Smooth muscle cell (in vitro differentiated cells): ENCODE results near the gene PLPP3. TPM values are rescaled to one million over a fixed set of nuclear protein-coding genes. Genes with fewer than 3 reads are reported as not detected.
A peak's percentile ranks its signal among the peaks of the same experiment; 100 is the strongest.

ENCODE experiments used
- DNase-seq: peaks from one replicate; lab custom pipeline; 2025; ENCODE audit not compliant: unreplicated experiment; lab: John Stamatoyannopoulos, UW
- H2AFZ ChIP-seq: fragments of 200-600 bp; sonication (generic); 2 replicates; pipeline ENCODE4 v1.6.0; 2016; ENCODE audit warnings: antibody characterized with exemption, low read depth, mild to moderate bottlenecking
- H3F3A ChIP-seq: fragments of 200-600 bp; sonication (generic); 2 replicates; pipeline ENCODE4 v1.6.0; 2017; ENCODE audit warnings: antibody characterized with exemption, low read depth
- H3K27ac ChIP-seq: fragments of 200-600 bp; sonication (generic); 2 replicates; pipeline ENCODE4 v1.5.1; 2016; ENCODE audit warnings: low read depth, mild to moderate bottlenecking
- H3K27me3 ChIP-seq: fragments of 200-600 bp; sonication (generic); 2 replicates; pipeline ENCODE4 v1.6.1; 2016; ENCODE audit warnings: low read depth, mild to moderate bottlenecking
- H3K36me3 ChIP-seq: fragments of 200-600 bp; sonication (generic); 2 replicates; pipeline ENCODE4 v1.5.1; 2016; ENCODE audit warnings: low read depth
- H3K4me1 ChIP-seq: fragments of 200-600 bp; sonication (generic); 2 replicates; pipeline ENCODE4 v1.5.1; 2016; ENCODE audit warnings: low read depth
- H3K4me2 ChIP-seq: fragments of 200-600 bp; sonication (generic); 2 replicates; pipeline ENCODE4 v1.6.0; 2016; ENCODE audit warnings: mild to moderate bottlenecking
- H3K4me3 ChIP-seq: fragments of 200-600 bp; sonication (generic); 2 replicates; pipeline ENCODE4 v1.5.1; 2016; ENCODE audit warnings: mild to moderate bottlenecking
- H3K79me2 ChIP-seq: fragments of 200-600 bp; sonication (generic); 2 replicates; pipeline ENCODE4 v1.6.0; 2016; ENCODE audit warnings: low read depth, mild to moderate bottlenecking
- H3K9ac ChIP-seq: fragments of 200-600 bp; sonication (generic); 2 replicates; pipeline ENCODE4 v1.6.0; 2016; ENCODE audit warnings: low read depth
- H3K9me3 ChIP-seq: fragments of 200-600 bp; sonication (generic); replicated peaks from 2 replicates; pipeline ENCODE4 v1.5.1; 2016; ENCODE audit warnings: low read depth
- H4K20me1 ChIP-seq: fragments of 200-600 bp; sonication (generic); 2 replicates; pipeline ENCODE4 v1.6.0; 2016; ENCODE audit warnings: low read depth
- CTCF ChIP-seq: fragments of 200-600 bp; sonication (generic); IDR thresholded peaks from 2 replicates; pipeline ENCODE4 v1.5.1; 2017; ENCODE audit warnings: borderline replicate concordance, mild to moderate bottlenecking, antibody characterized with exemption; ENCODE audit not compliant: insufficient read depth, poor library complexity, severe bottlenecking
- WGBS: methylation state at CpG from one replicate; pipeline ENCODE4 v1.1.7; 2016; ENCODE audit warnings: low lambda C conversion rate; 5-methylcytosine and 5-hydroxymethylcytosine counted together
- polyA plus RNA-seq: library from polyadenylated mRNA; unstranded; fragments of >200 nt; fragmentation: Nextera tagmentation; extraction: Ambion mirVana; gene quantifications from 2 replicates; pipeline ENCODE4 v1.2.1, GENCODE V29; 2016
- total RNA-seq: library from RNA; depleted of rRNA; stranded (reverse); fragments of >200 nt; gene quantifications from 2 replicates; pipeline ENCODE4 v1.2.3, GENCODE V29; 2014

The PLPP3 gene
- total and polyA plus RNA-seq, 2 experiments from 2014 or later: 56.9 to 81.5 TPM

DNA sequence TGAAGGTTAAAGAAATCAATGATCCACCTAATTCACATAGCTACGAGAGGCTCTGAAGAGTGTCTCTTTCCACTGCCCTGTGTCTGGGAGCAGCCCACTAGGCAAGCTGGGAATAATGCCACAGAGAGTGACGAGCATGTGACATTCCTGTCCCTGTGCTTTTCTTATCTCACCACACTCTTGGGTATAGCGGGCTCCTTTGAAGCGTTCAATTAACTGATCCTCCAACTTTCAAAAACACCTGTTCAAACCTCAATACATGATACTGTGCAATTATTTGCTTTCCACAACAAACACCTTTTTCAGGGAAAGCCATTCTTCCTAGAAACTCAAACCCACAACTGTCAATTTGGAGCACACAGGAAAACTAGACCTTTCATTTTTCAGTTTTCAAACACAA lies 43.4 kb downstream of the PLPP3 start:
- H3K4me2 ChIP-seq: no peak overlapping the region
- H3K79me2 ChIP-seq: peaks cover 81% of the 10 kb centered on the region
- no peaks in the 10 kb centered on the region for H3K9me3 ChIP-seq
- WGBS: 91% methylated on average over 4 of the region's 4 CpGs
- no peak overlapping the region for H2AFZ ChIP-seq
- TF ChIP-seq CTCF: no peak
- no peaks in the 10 kb centered on the region for H3K27me3 ChIP-seq
- peaks cover 100% of the 10 kb centered on the region for H4K20me1 ChIP-seq
- H3K4me1 ChIP-seq: peaks cover 10% of the 10 kb centered on the region
- DNase-seq: no peak
- peaks cover 6% of the 10 kb centered on the region for H3K36me3 ChIP-seq
- no peak overlapping the region for H3K9ac ChIP-seq
- no peak overlapping the region for H3K27ac ChIP-seq
- no peak overlapping the region for H3K4me3 ChIP-seq
- peaks cover 4% of the 10 kb centered on the region for H3F3A ChIP-seq

DNA sequence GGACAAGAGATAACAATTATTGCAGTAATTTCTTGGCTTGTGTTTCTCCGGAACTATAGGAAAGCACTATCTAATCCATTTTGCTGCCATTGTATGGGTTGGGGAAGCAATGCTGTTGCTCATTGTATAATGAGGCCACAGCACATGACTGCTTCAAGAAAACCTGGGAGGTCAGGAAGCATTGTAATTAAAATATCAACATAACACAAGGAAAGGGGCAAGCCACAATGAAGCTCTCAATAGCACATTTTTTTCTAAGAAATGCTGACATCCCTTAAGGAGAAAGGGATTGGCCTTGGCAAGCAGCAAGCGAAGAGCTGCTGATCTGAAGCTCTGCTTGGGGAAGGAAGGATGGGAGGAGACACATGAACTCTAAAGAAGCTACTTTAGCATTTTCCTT lies 44.0 kb downstream of the PLPP3 start:
- no peaks in the 10 kb centered on the region for H3K9me3 ChIP-seq
- H3K27ac ChIP-seq: no peak overlapping the region
- H3K4me2 ChIP-seq: no peak overlapping the region
- peaks cover 6% of the 10 kb centered on the region for H3K36me3 ChIP-seq
- H3K9ac ChIP-seq: no peak overlapping the region
- H3K79me2 ChIP-seq: peaks cover 81% of the 10 kb centered on the region
- no peak overlapping the region for H3K4me3 ChIP-seq
- no peak for DNase-seq
- H3F3A ChIP-seq: peaks cover 4% of the 10 kb centered on the region
- WGBS: 97% methylated on average over 2 of the region's 2 CpGs
- H4K20me1 ChIP-seq: peaks cover 100% of the 10 kb centered on the region
- H3K27me3 ChIP-seq: no peaks in the 10 kb centered on the region
- TF ChIP-seq CTCF: no peak
- H2AFZ ChIP-seq: no peak overlapping the region
- peaks cover 10% of the 10 kb centered on the region for H3K4me1 ChIP-seq

DNA sequence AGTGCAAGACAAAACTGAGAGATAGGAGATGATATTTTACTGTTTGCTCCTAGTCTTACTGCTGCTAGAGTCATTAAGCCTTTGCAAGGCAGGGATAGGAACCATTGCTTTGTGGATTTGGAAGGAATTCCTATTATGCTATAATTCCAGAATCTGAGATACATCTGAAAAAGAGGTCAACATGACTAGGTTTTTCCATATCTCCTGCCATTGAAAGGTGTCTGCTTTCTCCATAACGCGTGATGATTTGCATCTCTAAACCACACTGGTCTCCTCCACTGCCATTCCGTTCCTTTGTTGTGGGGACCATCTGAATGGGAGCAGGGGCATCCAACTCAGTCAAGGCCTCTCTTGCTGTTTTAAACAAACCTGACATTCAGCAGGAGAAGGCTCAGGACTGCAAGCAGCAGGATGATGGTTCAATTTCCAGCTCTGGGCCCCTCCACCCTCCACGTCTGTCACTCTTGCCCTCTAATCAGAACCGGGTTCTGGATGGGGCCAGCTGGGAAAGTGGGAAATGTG lies 45.2 kb downstream of the PLPP3 start:
- peak overlapping the region; percentile 56 for H3K27ac ChIP-seq
- H3K79me2 ChIP-seq: peaks cover 81% of the 10 kb centered on the region
- H2AFZ ChIP-seq: no peak overlapping the region
- H3K4me1 ChIP-seq: peaks cover 2% of the 10 kb centered on the region
- no peak overlapping the region for H3K4me3 ChIP-seq
- H3K4me2 ChIP-seq: no peak overlapping the region
- no peak overlapping the region for H3K9ac ChIP-seq
- DNase-seq: no peak
- no peaks in the 10 kb centered on the region for H3K27me3 ChIP-seq
- H3F3A ChIP-seq: peaks cover 4% of the 10 kb centered on the region
- H3K36me3 ChIP-seq: peaks cover 6% of the 10 kb centered on the region
- no peak for TF ChIP-seq CTCF
- H3K9me3 ChIP-seq: no peaks in the 10 kb centered on the region
- H4K20me1 ChIP-seq: peaks cover 100% of the 10 kb centered on the region
- WGBS: 89% methylated on average over 5 of the region's 5 CpGs

DNA sequence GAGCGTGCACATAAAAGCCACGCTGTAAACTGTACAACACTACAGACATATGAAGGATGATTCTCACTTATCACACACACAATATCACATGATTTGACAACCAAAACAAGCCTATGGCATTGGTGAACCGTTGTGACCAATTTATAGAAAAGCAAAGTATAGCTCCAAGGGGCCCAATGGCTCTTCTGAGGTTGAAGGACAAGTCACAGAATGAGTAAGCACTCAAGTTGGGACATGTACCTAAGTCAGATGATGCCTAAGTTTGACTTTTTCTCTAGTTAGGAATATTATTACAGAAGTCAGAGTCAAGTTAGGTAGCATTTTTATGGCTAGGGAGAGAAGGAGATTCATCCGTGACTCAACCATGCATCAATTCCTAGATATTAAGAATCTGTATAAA lies 45.7 kb downstream of the PLPP3 start:
- H3K4me2 ChIP-seq: no peak overlapping the region
- peaks cover 6% of the 10 kb centered on the region for H3K36me3 ChIP-seq
- TF ChIP-seq CTCF: no peak
- H3K9me3 ChIP-seq: no peaks in the 10 kb centered on the region
- no peak overlapping the region for H2AFZ ChIP-seq
- H3K79me2 ChIP-seq: peaks cover 81% of the 10 kb centered on the region
- H3F3A ChIP-seq: peaks cover 4% of the 10 kb centered on the region
- peaks cover 100% of the 10 kb centered on the region for H4K20me1 ChIP-seq
- H3K27ac ChIP-seq: peak overlapping the region; percentile 70
- H3K27me3 ChIP-seq: no peaks in the 10 kb centered on the region
- no peak overlapping the region for H3K4me3 ChIP-seq
- no peak for DNase-seq
- H3K9ac ChIP-seq: no peak overlapping the region
- WGBS: 85% methylated on average over 4 of the region's 4 CpGs
- H3K4me1 ChIP-seq: no peaks in the 10 kb centered on the region
